Measurements from ENCODE around the gene GET3.
"Not testable (repeated sequence)": the region's sequence is repeated elsewhere in the genome, so short reads cannot be mapped to it uniquely, and the experiment has no call there.

Gene GET3

DNA sequence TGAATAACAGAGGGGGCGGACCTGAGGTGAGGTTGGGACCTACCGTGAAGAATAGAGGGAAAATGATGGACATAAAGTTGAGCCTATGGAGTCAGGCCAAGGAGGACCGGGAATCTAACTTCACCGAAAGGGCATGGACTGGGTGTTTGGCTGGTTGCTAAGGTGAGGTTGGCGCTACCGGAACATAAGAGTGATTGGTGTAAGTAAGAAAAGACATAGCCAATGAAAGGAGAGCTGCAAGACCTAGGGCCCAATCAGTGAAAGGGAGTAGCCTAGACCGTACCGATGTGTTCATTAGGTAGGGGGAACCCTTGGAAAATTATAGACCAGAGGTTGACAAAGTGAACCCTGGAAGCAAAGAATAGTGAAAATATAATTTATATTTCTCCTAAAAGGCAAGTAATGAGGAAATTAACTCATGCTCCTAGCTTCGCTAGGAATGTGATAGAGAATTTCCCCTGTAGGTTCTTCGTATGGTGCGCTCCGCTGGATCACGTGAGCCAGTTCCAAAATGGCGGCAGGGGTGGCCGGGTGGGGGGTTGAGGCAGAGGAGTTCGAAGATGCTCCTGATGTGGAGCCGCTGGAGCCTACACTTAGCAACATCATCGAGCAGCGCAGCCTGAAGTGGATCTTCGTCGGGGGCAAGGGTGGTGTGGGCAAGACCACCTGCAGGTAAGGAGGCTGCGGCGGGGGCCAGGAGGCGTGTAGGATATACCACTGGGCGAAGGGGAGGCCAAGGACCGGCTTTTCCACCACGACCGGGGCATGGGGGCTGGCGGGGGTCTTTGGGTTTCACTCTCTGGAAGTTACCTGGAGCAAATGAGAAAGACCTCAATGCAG, at the start of gene GET3:
Gene GET3 (plus strand): TSS at position 503 of the 840 bp plus-strand sequence. CDS start 9 bp downstream, at position 512.
- DNase-seq (ENCODE audit: low read depth), result peak; percentile 59

DNA sequence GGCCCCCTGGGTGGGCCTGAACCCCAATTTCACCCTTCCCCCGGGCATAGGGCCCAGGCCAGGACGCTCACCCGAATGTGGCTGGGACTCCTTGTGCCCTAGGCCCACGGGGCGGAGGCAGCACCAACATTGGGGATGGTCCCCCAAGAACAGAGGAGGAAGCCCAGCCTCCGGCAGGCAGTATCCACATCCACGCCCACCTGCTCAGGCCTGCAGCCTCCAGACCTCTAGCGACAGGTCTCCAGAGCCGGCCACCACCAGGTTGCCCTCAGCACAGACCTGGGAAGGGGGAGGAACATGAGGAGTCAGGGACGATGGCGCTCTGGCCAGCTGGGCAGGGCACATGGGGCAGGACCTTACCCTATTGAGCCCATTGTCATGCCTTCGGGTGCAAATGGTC, 48.3 kb upstream of the GET3 start:
- no peak for DNase-seq (ENCODE audit: low read depth)

DNA sequence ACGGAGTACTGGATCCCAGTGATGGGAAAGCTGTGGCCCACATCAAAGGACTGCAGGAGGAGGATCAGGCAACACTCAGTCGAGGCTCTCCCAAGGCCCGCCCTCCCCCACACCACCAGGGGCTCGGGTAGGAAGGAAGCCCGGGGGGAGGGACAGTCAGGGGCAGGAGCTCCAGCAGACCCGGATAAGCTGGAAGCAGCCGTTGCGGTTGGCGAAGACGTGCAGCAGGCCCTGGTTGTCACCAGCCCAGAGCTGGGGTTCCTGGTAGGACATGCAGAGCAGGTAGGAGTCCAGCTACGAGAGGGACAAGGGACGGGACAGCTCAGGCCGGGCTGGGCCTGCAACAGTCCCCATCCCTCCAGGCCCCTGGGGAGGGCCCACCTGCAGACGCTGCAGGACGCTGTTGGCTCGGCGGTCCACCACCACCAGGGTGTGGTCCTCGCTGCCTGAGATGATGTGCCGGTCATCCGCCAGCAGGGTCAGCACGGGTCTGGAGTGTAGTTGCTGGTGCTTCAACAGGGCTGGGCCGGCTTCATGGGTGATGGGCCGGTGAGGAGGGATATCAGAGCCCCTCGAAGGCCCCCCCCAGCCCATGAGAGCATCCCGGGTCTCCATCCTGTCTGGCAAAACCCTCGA, 47.6 kb upstream of the GET3 start:
- no peak for DNase-seq (ENCODE audit: low read depth)

DNA sequence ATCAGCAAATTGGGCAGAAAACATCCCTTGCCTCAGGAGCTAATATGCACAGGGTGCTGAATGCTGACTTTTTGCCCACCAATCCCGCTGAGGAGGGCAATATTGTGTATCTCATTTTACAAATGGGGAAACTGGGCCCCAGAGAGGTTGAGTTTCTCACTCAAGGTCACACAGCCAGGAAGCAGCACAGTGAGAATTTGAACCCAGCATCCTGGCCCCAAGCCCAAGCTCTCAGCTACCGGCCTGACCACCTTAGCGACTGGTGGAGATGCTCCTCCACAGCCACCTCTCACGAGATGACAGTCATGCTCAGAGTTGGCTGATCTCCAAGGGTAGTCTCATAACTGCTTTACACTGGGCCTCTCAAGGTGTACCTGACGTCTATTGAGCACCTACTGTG, 44.3 kb upstream of the GET3 start:
- DNase-seq (ENCODE audit: low read depth), result no peak

DNA sequence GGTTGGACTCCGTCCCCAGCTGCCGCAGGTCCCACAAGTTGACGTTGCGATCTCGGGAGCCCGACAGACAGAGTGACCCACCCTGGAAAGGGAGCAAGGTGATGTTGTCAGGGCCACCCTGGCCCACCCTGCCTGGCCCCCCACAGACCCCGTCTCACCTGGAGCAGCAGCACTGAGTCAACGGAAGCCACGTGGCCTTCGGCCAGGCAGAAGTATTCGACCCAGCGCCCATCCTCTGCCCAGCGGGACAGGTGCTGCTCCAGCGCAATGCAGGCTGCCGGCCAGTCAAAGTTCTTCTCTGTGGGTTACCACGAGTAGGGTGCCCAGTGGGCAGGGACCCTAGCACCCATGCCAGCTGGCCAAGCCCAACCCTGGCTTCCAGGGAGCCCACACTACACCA, 42.7 kb upstream of the GET3 start:
- DNase-seq (ENCODE audit: low read depth), result no peak

DNA sequence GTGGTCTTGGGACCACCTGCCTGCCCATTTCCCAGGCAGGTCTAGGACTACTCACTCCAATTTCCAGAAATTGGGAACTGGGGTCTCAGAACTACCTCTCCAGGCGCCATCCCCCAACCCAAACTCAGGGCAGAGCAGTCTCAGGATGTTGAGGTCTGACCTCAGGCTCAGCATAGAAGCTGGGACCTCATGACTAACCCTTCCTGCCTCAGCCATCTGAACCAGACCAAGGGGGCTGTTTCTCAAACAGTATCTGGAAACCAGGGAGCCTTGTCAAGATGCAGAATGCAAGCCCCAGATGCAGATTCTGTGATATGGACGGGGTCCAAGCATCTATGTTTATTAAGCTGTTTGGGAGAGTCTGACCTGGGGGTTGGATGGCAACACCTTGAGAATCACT, 42.2 kb upstream of the GET3 start:
- no peak for DNase-seq (ENCODE audit: low read depth)

DNA sequence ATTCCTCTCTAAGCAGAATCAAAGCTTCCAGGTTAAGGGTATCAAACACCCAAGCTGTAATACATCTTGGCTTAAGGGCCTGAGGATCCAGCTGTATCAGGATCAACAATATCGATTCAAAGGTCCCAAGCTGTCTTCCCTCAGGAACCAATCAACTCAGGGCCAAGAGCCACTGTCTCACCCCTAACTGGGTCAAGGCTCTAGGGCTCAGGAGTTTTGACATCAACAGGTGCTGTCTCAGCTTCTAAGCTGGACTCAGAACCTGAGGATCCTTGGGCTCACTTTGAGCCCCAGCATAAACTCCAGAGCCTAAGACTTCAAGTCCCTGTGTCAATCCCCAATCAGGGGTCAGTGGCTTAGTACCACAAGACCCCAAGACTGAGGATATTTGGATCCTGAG, 41.8 kb upstream of the GET3 start:
- DNase-seq (ENCODE audit: low read depth), result no peak

DNA sequence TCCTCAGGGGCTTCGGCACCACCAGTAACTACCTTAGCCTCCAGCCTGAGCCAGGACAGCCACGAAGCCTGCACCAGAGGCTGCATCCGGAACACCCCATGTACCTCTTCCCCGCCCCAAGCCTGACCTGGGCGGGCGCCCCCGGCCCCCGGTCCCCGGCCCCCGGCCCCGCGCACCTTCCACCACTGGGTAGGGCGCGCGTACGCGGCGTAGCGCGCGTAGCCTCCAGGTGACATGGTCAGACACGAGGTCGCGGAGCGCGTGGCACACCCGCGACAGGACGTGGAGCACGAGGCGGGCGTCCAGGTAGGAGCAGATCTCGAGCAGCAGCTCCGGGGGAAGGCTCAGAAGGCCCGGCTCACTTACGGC, 41.3 kb upstream of the GET3 start:
- DNase-seq (ENCODE audit: low read depth), result no peak

DNA sequence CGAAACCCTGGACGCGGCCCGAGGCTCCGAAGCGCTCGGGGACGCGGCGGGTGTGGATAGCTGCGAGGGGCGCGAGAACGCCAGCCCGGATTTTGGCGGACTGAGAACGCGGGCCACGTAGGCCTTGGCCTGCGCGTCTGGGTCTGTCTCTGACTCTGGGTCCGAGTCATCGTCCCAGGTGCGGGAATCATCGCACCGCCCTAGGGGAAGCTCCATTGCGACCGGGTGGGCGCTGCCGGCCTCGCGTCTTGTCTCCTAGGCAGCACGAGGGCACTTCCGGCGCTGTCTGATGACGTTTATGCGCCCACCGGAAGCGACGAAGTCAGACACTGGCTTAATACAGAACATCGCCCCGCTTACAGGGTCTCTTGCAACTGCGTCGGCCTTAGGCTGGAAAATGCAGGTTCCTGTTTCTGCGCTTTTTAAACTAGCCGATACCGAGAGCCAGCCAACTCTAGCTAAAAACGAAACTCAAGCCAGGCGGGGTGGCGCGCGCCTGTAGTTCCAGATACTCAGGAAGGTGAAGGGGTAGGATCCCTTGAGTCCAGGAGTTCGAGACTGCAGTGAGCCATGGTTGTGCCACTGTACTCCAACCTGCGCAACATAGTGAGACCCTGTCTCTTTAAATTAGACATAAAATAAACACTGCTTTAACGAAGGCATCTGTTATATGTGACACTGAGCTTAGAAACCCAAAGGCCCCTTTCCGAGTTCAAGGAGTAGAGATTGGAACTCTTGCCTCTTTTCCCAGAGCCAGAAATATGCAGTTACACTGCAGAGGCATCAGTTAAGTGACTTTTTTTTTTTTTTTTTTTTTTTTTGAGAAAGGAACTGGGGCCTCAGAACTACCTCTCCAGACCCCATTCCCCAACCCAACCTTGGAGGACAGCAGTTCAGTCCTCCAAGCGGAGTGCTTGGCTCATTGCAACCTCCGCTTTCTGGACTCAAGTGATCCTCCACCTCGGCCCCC, 40.6 kb upstream of the GET3 start, which contains the start of gene FBXW9:
Gene FBXW9 (minus strand): TSS at position 266 of the 970 bp plus-strand sequence. CDS start 50 bp downstream, at position 216.
- peak; percentile 98 for DNase-seq (ENCODE audit: low read depth)

DNA sequence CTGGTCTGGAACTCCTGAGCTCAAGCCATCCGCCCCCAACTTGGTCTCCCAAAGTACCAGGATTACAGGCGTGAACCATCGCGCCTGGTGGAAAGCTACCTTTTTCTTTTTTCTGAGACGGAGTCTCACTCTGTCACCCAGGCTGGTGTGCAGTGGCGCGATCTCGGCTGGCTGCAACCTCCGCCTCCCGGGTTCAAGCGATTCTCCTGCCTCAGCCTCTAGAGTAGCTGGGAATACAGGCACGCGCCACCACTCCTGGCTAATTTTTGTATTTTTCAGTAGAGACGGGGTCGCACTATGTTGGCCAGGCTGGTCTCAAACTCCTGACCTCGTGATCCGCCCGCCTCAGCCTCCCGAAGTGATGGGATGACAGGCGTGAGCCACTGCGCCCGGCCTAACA, 39.9 kb upstream of the GET3 start:
- DNase-seq (ENCODE audit: low read depth), result not testable (repeated sequence)

DNA sequence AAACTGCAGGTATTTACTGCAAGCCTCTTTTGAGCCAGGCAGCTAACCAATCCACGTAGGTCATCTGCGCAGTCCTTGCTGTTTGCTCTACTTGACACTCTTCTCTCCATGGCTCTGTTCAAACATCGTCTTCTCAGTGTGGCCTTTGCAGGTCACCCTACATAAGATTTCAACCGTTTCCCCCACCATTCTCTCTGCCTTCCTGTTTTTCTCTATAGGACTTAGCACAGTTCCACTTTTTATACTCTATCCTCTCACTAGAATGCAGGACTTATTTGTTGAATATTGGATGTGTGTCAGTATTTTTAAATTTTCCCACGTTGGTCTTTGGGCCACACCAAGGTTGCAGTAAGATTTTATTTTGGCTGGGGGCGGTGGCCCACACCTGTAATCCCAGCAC, 39.2 kb upstream of the GET3 start:
- no peak for DNase-seq (ENCODE audit: low read depth)

DNA sequence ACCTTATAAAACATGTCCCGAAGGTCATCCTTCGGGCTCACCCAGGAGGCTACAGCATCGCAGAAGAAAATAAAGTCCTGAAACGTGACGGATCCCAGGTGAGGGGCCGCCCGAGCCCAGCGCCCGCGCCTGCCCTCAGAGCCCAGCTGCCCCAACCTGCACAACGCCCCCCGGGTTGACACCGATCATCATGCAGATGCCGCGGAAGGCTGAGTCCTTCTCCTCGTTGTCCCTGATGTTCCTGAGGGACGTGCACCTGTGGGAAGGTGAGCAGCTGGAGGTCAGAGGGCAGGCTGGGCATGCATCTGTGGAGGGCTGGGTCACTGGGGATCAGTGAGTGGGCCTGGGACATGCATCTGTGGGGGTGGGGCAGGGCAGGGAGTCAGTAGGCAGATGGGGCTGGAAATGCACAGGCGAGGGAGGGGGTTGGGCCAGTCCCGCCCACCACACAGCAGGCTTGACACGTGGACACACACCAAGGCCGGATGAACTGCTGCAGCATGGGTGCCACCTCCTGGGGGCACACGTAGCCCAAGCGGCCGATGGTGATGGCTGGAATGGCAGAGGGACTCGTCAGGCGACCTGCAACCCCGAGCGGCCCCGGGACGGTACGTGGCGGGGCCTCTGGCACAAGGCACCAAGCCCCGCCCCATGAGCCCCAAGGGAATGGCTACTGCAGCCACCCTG, 35.6 kb upstream of the GET3 start:
- no peak for DNase-seq (ENCODE audit: low read depth)

DNA sequence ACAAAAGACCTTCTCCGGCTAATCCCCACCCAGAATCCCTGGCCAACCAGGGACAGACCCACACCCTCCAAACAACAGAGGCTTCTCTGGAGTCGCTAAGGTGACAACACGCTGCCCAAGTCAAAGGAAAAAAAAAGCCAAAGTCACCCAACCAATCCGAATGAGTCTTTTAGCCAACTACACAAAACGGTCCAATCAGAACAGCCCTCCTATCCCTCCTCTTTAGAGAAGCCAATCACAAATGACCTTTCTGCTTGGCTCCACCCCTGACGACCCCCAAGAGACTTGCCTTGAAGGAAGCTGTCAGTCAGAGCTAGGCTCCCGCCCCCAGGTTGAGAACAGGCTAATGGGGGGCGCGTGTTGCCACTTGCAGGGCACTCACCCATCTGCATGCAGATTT, 34.3 kb upstream of the GET3 start:
- DNase-seq (ENCODE audit: low read depth), result no peak

DNA sequence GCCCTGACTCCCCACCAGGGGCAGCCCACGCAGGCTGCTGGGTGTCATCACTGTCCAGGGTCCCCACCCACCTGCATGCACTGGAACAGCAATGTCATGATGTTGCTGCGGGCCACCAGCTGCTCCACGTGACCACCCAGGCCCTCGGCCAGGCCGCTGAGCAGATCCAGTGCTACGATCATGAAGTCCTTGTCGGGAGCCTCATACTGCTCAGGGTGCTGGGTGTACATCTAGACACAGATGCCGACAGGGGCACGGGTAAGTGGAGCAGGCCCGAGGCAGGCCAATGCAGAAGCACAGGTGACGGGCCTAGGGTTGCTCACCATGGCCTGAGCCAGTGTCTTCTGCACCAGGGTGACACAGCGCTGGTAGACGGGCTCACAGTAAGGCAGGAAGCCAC, 32.1 kb upstream of the GET3 start:
- DNase-seq (ENCODE audit: low read depth), result no peak

DNA sequence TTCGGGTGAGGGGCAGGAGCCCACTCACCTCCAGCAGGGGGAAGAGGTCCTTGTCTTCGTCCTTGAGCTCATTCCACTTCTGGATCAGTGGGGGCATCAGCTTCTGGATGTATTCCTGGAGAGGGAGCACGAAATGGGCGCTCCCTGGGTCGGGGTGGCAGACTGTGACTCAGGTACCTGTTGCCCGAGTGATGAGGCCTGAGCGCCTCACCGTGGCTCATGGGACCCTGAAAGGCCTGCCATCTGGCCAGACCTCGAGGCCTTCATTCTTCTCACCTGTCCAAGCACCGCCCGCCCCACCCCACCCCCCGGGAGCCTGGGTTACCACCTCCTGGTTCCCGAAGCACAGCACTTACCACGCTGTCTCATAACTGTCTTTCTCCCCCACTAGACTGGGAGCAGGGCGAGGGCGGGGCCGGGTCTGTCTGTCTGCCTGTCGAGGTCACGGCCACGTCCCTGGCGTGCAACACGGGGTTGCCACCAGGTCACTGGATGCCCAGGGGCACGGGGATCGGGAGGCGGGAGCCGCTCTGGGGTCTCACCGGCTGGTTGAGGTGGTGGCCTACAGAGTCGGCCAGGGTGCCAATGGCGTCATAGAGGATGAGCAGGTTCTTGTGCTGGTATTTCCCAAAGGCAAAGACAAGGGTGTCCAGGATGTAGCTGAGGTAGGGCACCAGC, 31.5 kb upstream of the GET3 start:
- no peak for DNase-seq (ENCODE audit: low read depth)

DNA sequence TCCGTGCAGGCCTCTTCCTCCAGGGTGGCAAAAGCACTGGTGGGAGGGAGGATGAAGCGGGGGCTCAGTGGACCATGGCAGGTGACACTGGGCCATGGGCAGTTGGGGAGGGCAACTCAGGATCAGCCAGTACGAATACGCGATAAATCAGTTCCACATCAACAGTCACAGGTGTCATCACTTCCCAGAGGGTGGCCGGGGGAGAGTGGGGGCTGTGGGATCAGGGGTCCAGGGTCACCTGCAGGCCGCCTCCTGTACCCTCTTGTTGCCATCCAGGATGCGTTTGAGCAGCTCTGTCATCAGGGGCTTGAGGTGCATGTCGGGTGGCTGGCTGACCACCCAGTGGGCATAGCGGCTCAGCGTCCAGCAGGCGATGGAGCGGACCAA, 31.0 kb upstream of the GET3 start:
- no peak for DNase-seq (ENCODE audit: low read depth)

DNA sequence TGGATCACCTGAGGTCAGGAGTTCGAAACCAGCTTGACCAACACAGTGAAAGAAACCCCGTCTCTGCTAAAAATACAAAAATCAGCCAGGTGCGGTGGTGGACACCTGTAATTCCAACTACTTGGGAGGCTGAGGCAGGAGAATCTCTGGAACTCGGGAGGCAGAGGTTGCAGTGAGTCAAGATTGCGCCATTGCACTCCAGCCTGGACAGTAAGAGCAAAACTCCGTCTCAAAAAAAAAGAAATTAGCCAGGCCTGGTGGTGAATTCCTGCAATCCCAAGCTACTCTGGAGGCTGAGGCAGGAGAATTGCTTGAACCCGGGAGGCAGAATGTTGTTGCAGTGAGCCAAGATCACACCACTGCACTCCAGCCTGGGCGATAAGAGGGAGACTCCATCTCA, 28.7 kb upstream of the GET3 start:
- DNase-seq (ENCODE audit: low read depth), result no peak

DNA sequence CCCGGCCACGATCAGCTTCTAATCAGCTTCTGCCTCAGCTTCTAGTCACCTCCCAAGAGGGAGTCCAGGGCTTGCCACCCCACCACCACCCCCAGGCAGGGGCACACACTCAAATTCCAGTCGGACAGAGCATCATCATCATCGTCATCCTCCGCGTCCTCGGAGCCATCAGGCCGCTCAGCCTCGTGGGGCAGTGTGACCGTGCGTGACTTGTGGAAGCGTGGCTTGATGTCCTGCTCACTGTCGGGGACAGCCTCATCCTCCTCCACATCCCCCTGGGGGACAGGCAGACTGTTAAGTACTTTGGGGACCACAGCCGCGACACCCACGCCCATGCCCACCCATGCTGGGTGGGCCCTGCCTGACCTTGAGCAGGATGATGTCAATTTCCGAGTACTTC, 26.1 kb upstream of the GET3 start:
- no peak for DNase-seq (ENCODE audit: low read depth)

DNA sequence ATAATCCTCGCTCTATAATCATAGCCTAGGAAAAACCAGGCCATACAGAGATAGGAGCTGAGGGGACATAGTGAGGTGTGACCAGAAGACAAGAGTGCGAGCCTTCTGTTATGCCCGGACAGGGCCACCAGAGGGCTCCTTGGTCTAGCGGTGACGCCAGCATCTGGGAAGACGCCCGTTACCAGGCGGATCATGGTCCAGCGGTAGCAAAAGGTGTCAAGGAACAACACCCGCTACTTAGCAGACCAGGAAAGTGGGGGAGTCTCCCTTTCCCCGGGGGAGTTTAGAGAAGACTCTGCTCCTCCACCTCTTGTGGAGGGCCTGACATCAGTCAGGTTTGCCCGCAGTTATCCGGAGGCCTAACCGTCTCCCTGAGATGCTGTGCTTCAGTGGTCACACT, 25.2 kb upstream of the GET3 start:
- DNase-seq (ENCODE audit: low read depth), result not testable (repeated sequence)

DNA sequence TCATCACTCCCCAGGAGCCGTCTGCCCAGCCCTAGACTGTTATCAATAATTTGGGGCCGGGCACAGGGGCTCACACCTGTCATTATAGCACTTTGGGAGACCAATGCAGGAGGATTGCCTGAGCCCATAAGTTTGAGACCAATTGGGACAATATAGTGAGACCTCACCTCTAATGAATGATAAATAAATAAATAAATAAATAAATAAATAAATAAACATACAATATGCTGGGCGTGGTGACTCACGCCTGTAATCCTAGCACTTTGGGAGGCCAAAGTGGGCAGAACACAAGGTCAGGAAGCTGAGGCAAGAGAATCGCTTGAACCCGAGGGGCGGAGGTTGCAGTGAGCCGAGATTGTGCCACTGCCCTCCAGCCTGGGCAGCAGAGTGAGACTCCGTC, 24.0 kb upstream of the GET3 start:
- DNase-seq (ENCODE audit: low read depth), result not testable (repeated sequence)

DNA sequence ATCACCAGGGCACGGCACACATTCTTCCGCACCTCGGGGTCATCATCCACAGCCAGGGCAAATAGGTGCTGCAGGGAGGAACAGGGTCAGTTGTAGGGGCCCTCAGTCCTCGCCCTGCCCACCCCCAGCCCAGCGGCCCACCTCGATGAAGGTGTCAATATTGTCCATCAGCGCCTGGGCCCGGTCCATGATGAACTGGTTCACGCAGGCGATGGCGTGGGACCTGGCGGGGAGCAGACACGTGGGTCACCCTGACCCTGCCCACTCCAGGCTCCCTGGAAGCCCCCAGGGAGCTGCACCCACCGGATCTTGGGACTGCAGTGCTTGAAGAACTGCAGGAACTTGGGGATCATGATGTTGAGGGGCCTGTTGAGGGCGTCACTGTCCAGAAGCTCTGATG, 22.2 kb upstream of the GET3 start:
- no peak for DNase-seq (ENCODE audit: low read depth)
